WTC11 (cell line): ENCODE results near the gene RAD18.

Experiments
- FOXJ3 ChIP-seq: sonication (generic); formaldehyde crosslinking; IDR thresholded peaks from 2 replicates; pipeline ENCODE4 v1.9.0; 2021; ENCODE audit warnings: missing genetic modification reagents, mild to moderate bottlenecking, borderline replicate concordance
- JUN ChIP-seq: sonication (generic); formaldehyde crosslinking; IDR thresholded peaks from 2 replicates; pipeline ENCODE4 v1.8.0; 2023; ENCODE audit warnings: mild to moderate bottlenecking, missing genetic modification reagents
- KAT7 ChIP-seq: sonication (generic); formaldehyde crosslinking; IDR thresholded peaks from 2 replicates; pipeline ENCODE4 v1.8.1; 2023; ENCODE audit warnings: missing genetic modification reagents, mild to moderate bottlenecking, borderline replicate concordance
- NFYB ChIP-seq: sonication (generic); formaldehyde crosslinking; conservative IDR thresholded peaks from 2 replicates; pipeline ENCODE4 v1.8.0; 2022; ENCODE audit warnings: low read depth, missing genetic modification reagents
- PRRX2 ChIP-seq: fragments of 250-450 bp; sonication (Bioruptor Pico); IDR thresholded peaks from 2 replicates; pipeline ENCODE4 v1.8.0; 2021; ENCODE audit warnings: mild to moderate bottlenecking
- SP1 ChIP-seq: sonication (generic); formaldehyde crosslinking; conservative IDR thresholded peaks from 2 replicates; pipeline ENCODE4 v1.8.1; 2022; ENCODE audit warnings: missing genetic modification reagents
- TF ChIP-seq, protein P1 (sequence below): fragments of 200-600 bp; IDR thresholded peaks from 2 replicates; pipeline ENCODE4 v1.8.0; 2022; ENCODE audit warnings: antibody characterized with exemption
- TF ChIP-seq, protein P2 (sequence below): sonication (generic); formaldehyde crosslinking; IDR thresholded peaks from 2 replicates; pipeline ENCODE4 v1.8.1; 2023; ENCODE audit warnings: mild to moderate bottlenecking, missing genetic modification reagents, moderate library complexity
- TF ChIP-seq, protein P3 (sequence below): sonication (generic); formaldehyde crosslinking; IDR thresholded peaks from 2 replicates; pipeline ENCODE4 v1.8.1; 2023; ENCODE audit warnings: mild to moderate bottlenecking, moderate library complexity, missing genetic modification reagents
- TF ChIP-seq, protein P4 (sequence below): sonication (generic); formaldehyde crosslinking; IDR thresholded peaks from 2 replicates; pipeline ENCODE4 v1.8.1; 2023; ENCODE audit warnings: mild to moderate bottlenecking, missing genetic modification reagents
- TF ChIP-seq, protein P5 (sequence below): sonication (generic); formaldehyde crosslinking; IDR thresholded peaks from 2 replicates; pipeline ENCODE4 v1.8.1; 2023; ENCODE audit warnings: mild to moderate bottlenecking, missing genetic modification reagents, moderate library complexity
- TF ChIP-seq, protein P6 (sequence below): sonication (generic); formaldehyde crosslinking; IDR thresholded peaks from 2 replicates; pipeline ENCODE4 v1.8.0; 2022; ENCODE audit warnings: mild to moderate bottlenecking, missing genetic modification reagents

DNA sequence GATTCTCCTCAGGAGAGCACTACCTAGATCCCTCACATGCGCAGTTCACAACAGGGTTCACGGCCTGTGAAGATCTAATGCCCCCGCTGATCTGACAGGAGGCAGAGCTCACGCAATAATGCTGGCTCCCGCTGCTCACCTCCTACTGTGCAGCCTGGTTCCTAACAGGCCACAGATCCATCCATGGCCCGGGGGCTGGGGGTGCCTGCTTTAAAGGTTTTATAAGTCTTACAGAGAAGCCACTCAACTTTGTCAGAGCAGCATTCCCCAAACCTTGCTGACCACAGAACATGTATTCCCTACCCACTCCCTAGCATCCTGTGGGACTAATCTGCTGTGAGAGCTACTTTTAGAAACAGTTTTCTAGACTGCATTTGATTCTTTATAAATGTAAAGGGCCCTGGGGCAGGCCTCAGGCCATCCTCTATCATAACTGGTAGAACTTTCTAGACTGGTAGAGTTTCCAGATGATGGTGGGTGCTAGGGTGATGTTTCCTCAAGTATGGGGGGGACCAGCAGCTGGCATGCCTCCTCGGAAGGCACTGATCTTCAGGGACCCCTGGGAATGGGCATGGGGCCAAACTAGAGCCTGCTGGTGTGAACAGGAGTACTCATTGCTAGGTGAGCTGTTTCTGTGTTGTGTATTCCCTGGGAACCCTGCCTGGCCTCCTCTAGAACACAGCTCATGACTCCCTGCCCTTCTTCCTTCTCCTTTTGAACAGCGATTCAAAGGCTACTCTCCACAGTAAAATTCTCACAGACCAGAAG, 25.7 kb upstream of the RAD18 start:
- TF ChIP-seq, protein P1, sequence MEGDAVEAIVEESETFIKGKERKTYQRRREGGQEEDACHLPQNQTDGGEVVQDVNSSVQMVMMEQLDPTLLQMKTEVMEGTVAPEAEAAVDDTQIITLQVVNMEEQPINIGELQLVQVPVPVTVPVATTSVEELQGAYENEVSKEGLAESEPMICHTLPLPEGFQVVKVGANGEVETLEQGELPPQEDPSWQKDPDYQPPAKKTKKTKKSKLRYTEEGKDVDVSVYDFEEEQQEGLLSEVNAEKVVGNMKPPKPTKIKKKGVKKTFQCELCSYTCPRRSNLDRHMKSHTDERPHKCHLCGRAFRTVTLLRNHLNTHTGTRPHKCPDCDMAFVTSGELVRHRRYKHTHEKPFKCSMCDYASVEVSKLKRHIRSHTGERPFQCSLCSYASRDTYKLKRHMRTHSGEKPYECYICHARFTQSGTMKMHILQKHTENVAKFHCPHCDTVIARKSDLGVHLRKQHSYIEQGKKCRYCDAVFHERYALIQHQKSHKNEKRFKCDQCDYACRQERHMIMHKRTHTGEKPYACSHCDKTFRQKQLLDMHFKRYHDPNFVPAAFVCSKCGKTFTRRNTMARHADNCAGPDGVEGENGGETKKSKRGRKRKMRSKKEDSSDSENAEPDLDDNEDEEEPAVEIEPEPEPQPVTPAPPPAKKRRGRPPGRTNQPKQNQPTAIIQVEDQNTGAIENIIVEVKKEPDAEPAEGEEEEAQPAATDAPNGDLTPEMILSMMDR = no peak
- TF ChIP-seq, protein P2, sequence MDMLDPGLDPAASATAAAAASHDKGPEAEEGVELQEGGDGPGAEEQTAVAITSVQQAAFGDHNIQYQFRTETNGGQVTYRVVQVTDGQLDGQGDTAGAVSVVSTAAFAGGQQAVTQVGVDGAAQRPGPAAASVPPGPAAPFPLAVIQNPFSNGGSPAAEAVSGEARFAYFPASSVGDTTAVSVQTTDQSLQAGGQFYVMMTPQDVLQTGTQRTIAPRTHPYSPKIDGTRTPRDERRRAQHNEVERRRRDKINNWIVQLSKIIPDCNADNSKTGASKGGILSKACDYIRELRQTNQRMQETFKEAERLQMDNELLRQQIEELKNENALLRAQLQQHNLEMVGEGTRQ (CRISPR knock-in tag) = no peak
- TF ChIP-seq KAT7 (CRISPR knock-in tag) (no peak), PRRX2 (CRISPR knock-in tag) (no peak), JUN (CRISPR knock-in tag) (no peak), NFYB (CRISPR knock-in tag) (no peak), SP1 (no peak), FOXJ3 (CRISPR knock-in tag) (no peak)
- TF ChIP-seq, protein P3, sequence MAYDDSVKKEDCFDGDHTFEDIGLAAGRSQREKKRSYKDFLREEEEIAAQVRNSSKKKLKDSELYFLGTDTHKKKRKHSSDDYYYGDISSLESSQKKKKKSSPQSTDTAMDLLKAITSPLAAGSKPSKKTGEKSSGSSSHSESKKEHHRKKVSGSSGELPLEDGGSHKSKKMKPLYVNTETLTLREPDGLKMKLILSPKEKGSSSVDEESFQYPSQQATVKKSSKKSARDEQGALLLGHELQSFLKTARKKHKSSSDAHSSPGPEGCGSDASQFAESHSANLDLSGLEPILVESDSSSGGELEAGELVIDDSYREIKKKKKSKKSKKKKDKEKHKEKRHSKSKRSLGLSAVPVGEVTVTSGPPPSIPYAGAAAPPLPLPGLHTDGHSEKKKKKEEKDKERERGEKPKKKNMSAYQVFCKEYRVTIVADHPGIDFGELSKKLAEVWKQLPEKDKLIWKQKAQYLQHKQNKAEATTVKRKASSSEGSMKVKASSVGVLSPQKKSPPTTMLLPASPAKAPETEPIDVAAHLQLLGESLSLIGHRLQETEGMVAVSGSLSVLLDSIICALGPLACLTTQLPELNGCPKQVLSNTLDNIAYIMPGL = no peak
- TF ChIP-seq, protein P4, sequence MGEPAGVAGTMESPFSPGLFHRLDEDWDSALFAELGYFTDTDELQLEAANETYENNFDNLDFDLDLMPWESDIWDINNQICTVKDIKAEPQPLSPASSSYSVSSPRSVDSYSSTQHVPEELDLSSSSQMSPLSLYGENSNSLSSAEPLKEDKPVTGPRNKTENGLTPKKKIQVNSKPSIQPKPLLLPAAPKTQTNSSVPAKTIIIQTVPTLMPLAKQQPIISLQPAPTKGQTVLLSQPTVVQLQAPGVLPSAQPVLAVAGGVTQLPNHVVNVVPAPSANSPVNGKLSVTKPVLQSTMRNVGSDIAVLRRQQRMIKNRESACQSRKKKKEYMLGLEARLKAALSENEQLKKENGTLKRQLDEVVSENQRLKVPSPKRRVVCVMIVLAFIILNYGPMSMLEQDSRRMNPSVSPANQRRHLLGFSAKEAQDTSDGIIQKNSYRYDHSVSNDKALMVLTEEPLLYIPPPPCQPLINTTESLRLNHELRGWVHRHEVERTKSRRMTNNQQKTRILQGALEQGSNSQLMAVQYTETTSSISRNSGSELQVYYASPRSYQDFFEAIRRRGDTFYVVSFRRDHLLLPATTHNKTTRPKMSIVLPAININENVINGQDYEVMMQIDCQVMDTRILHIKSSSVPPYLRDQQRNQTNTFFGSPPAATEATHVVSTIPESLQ (CRISPR knock-in tag) = no peak
- TF ChIP-seq, protein P5, sequence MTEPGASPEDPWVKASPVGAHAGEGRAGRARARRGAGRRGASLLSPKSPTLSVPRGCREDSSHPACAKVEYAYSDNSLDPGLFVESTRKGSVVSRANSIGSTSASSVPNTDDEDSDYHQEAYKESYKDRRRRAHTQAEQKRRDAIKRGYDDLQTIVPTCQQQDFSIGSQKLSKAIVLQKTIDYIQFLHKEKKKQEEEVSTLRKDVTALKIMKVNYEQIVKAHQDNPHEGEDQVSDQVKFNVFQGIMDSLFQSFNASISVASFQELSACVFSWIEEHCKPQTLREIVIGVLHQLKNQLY (CRISPR knock-in tag) = no peak
- TF ChIP-seq, protein P6, sequence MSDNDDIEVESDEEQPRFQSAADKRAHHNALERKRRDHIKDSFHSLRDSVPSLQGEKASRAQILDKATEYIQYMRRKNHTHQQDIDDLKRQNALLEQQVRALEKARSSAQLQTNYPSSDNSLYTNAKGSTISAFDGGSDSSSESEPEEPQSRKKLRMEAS (CRISPR knock-in tag) = no peak
